ENCODE measurements around the gene RPL11. TPM values are rescaled to one million over a fixed set of nuclear protein-coding genes. Genes with fewer than 3 reads are reported as not detected.

Gene RPL11
- total RNA-seq, 1 experiment from 2014 or later, result 1,563 TPM

DNA sequence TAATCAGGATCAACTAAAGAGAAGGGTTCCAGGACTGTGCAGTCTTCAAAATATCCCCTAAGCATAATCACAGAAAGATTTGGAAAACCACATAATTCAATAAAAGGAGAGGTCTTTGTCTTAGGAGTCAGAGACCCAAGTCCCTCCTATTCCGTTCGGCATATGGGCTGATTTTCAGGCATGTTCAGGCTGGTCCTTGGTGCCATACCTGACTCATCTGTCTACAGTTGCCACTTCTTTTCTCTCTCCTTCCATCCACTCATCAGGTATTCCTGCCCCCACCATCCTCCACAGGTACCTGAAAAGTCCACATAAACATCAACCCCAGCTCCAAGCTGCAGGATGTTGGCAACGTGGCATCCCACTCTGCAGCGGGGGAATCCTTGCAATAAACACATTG lies 29.7 kb upstream of the RPL11 start:
- no peaks in the 10 kb centered on the region for H3K27me3 Mint-ChIP-seq (ENCODE audit: insufficient read depth, unreplicated experiment)
- CTCF ChIA-PET, result interaction anchor here (0.7 to 1.1 kb wide), 2 partner anchors 30 to 918 kb away, joined by 5 read pairs; partner anchors contain the start of gene RPL11
- TF ChIP-seq, protein P1, sequence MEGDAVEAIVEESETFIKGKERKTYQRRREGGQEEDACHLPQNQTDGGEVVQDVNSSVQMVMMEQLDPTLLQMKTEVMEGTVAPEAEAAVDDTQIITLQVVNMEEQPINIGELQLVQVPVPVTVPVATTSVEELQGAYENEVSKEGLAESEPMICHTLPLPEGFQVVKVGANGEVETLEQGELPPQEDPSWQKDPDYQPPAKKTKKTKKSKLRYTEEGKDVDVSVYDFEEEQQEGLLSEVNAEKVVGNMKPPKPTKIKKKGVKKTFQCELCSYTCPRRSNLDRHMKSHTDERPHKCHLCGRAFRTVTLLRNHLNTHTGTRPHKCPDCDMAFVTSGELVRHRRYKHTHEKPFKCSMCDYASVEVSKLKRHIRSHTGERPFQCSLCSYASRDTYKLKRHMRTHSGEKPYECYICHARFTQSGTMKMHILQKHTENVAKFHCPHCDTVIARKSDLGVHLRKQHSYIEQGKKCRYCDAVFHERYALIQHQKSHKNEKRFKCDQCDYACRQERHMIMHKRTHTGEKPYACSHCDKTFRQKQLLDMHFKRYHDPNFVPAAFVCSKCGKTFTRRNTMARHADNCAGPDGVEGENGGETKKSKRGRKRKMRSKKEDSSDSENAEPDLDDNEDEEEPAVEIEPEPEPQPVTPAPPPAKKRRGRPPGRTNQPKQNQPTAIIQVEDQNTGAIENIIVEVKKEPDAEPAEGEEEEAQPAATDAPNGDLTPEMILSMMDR (IDR thresholded peaks at IDR 0.05; ENCODE audit: unreplicated experiment), result no peak
- H3K4me1 Mint-ChIP-seq (ENCODE audit: insufficient read depth, unreplicated experiment), result peaks cover 6% of the 10 kb centered on the region
- DNase-seq (ENCODE audit: unreplicated experiment), result peak; percentile 59
- no peaks in the 10 kb centered on the region for H3K9me3 Mint-ChIP-seq (ENCODE audit: unreplicated experiment)
- H3K36me3 Mint-ChIP-seq (ENCODE audit: insufficient read depth, unreplicated experiment), result no peaks in the 10 kb centered on the region
- intact Hi-C loops (cut with micrococcal nuclease), result no loop called here
- H3K4me3 Mint-ChIP-seq (ENCODE audit: unreplicated experiment), result no peak overlapping the region
- H3K27ac Mint-ChIP-seq (ENCODE audit: low read depth, unreplicated experiment), result no peak overlapping the region
- BruUV-seq (replicated peaks), result no TSS peak
- POLR2A ChIA-PET, result interaction anchor here (0.6 to 2.3 kb wide), 5 partner anchors 11 to 296 kb away, joined by 3 to 8 read pairs (median 3); partner anchors contain the start of genes ELOA and RPL11

DNA sequence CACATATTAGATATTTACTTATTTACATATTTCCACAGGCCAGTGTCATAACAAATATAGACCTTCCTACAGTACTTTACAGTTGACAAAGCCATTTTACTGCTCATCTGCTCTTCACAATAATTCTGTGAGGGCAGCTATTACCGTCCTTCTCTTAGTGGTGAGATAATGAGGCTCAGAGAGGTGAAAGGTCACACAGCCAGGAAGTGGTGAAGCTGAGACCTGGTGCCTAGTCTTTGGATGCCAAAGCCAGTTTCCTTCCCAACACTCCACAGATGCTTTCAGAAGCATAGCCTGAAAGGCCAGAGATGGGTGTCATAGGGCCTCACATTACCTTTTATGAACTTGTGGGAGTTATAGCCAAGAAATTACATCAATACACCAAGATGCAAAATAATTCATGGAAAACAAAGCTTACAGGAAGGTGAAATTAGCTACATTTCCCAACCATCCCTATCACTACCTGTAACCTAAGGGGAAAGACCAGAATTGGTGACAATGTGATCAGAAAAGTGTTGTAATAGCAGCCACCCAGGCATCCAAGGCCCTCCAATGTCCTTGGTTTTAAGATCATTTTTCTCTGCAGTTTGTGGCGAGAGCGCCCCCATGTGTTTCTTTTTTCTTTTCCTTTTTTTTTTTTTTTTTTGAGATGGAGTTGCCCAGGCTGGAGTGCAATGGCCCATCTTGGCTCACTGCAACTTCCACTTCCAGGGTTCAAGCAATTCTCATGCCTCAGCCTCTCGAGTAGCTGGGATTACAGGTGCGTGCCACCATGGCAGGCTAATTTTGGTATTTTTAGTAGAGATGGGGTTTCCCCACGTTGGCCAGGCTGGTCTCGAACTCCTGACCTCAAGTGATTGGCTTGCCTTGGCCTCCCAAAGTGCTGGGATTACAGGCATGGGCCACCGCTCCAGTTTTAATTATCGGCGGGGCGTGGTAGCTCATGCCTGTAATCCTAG lies 26.5 kb upstream of the RPL11 start:
- H3K27me3 Mint-ChIP-seq (ENCODE audit: insufficient read depth, unreplicated experiment), result no peaks in the 10 kb centered on the region
- no peak overlapping the region for H3K4me3 Mint-ChIP-seq (ENCODE audit: unreplicated experiment)
- no TSS peak for BruUV-seq (replicated peaks)
- DNase-seq (ENCODE audit: unreplicated experiment), result peak; percentile 46
- H3K36me3 Mint-ChIP-seq (ENCODE audit: insufficient read depth, unreplicated experiment), result no peaks in the 10 kb centered on the region
- TF ChIP-seq, protein P1 (IDR thresholded peaks at IDR 0.05; ENCODE audit: unreplicated experiment), result peak; percentile 47
- ChIA-PET CTCF (interaction anchor here (0.6 to 2.9 kb wide), 4 partner anchors 8 to 30 kb away, joined by 3 to 8 read pairs (median 5); no protein-coding TSS in a partner anchor), POLR2A (interaction anchor here (2.0 kb wide), 1 partner anchor 27 kb away, joined by 5 read pairs; the partner anchor contains the start of gene RPL11)
- H3K9me3 Mint-ChIP-seq (ENCODE audit: unreplicated experiment), result peaks cover 7% of the 10 kb centered on the region
- H3K4me1 Mint-ChIP-seq (ENCODE audit: insufficient read depth, unreplicated experiment), result peaks cover 6% of the 10 kb centered on the region
- intact Hi-C loops (cut with micrococcal nuclease), result no loop called here
- no peak overlapping the region for H3K27ac Mint-ChIP-seq (ENCODE audit: low read depth, unreplicated experiment)

DNA sequence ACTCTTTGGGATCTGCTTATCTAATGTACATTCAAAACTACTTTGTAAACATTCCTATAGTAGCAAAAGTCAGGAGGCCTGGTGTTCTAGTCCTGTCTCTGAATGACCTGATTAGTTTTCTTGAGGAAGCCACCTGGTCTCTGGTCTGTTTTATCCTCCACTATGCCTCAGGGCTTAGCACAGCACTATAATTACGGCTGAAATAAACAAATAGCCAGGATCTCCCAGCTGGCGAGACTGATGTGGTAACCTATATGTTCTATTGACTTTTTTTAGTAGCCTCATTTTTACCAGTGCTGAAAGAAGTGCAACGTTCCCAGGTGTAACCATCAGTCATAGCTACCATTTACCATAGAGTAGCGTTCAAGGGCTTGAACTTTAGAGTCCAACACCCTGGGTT lies 24.2 kb upstream of the RPL11 start:
- DNase-seq (ENCODE audit: unreplicated experiment), result no peak
- intact Hi-C loops (cut with micrococcal nuclease), result no loop called here
- POLR2A ChIA-PET, result no interaction called here
- TF ChIP-seq, protein P1 (IDR thresholded peaks at IDR 0.05; ENCODE audit: unreplicated experiment), result no peak
- CTCF ChIA-PET, result interaction anchor here (0.7 to 2.9 kb wide), 3 partner anchors 10 to 119 kb away, joined by 3 to 8 read pairs (median 3); no protein-coding TSS in a partner anchor
- no peaks in the 10 kb centered on the region for H3K27me3 Mint-ChIP-seq (ENCODE audit: insufficient read depth, unreplicated experiment)
- BruUV-seq (replicated peaks), result no TSS peak
- no peaks in the 10 kb centered on the region for H3K36me3 Mint-ChIP-seq (ENCODE audit: insufficient read depth, unreplicated experiment)
- no peaks in the 10 kb centered on the region for H3K4me1 Mint-ChIP-seq (ENCODE audit: insufficient read depth, unreplicated experiment)
- H3K4me3 Mint-ChIP-seq (ENCODE audit: unreplicated experiment), result no peak overlapping the region
- H3K27ac Mint-ChIP-seq (ENCODE audit: low read depth, unreplicated experiment), result no peak overlapping the region
- peaks cover 7% of the 10 kb centered on the region for H3K9me3 Mint-ChIP-seq (ENCODE audit: unreplicated experiment)

DNA sequence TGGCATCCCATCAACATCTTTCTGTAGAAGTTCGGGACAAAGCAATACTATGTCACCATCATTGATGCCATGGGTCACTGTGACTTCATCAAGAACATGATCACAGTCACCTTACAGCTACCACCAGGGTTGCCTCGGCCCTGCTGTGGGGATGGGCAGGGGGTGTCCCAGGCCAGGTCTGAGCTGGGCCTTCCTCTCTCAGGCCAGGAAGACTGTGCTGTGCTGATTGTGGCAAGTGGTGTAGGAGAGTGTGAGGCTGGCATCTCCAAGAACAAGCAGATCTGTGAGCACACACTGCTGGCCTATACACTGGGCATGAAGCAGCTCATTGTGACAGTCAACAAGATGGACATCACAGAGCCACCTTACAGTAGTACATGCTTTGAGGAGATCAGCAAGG lies 20.9 kb upstream of the RPL11 start:
- H3K4me1 Mint-ChIP-seq (ENCODE audit: insufficient read depth, unreplicated experiment), result peaks cover 6% of the 10 kb centered on the region
- intact Hi-C loops (cut with micrococcal nuclease), result no loop called here
- no peaks in the 10 kb centered on the region for H3K36me3 Mint-ChIP-seq (ENCODE audit: insufficient read depth, unreplicated experiment)
- ChIA-PET CTCF (interaction anchor here (0.6 to 1.0 kb wide), 3 partner anchors 15 to 20 kb away, joined by 3 to 4 read pairs (median 3); no protein-coding TSS in a partner anchor), POLR2A (interaction anchor here (1.2 to 1.9 kb wide), 2 partner anchors 19 to 21 kb away, joined by 3 to 6 read pairs; partner anchors contain the start of gene RPL11)
- BruUV-seq (replicated peaks), result no TSS peak
- DNase-seq (ENCODE audit: unreplicated experiment), result no peak
- H3K27me3 Mint-ChIP-seq (ENCODE audit: insufficient read depth, unreplicated experiment), result no peaks in the 10 kb centered on the region
- H3K27ac Mint-ChIP-seq (ENCODE audit: low read depth, unreplicated experiment), result no peak overlapping the region
- H3K9me3 Mint-ChIP-seq (ENCODE audit: unreplicated experiment), result peaks cover 7% of the 10 kb centered on the region
- TF ChIP-seq, protein P1 (IDR thresholded peaks at IDR 0.05; ENCODE audit: unreplicated experiment), result no peak
- H3K4me3 Mint-ChIP-seq (ENCODE audit: unreplicated experiment), result no peak overlapping the region
